GM23338 (cell line): ENCODE data around the gene MORN3. TPM values are rescaled to one million over a fixed set of nuclear protein-coding genes. Genes with fewer than 3 reads are reported as not detected.

ENCODE experiments used
- ATAC-seq: fragments of 200-7000 bp; cut with Tn5 transposase; 3 replicates; pipeline ENCODE4 v1.9.1; 2020
- DNase-seq: peaks from one replicate; pipeline ENCODE4 v3.0.0-alpha.2; 2015; ENCODE audit warnings: low spot score
- H2AFZ ChIP-seq: fragments of 200-600 bp; sonication (generic); 2 replicates; pipeline ENCODE4 v1.8.0; 2016; ENCODE audit warnings: antibody characterized with exemption, mild to moderate bottlenecking, moderate library complexity
- H3F3A ChIP-seq: fragments of 200-600 bp; sonication (generic); replicated peaks from 2 replicates; pipeline ENCODE4 v1.8.0; 2017; ENCODE audit warnings: antibody characterized with exemption, mixed run types, low read depth
- H3K27ac ChIP-seq: fragments of 200-600 bp; sonication (generic); 2 replicates; pipeline ENCODE4 v1.6.1; 2016; ENCODE audit warnings: low read depth
- H3K27me3 ChIP-seq: fragments of 200-600 bp; sonication (generic); 2 replicates; pipeline ENCODE4 v1.8.0; 2016; ENCODE audit warnings: mild to moderate bottlenecking, mixed run types, moderate library complexity; ENCODE audit not compliant: insufficient read depth
- H3K36me3 ChIP-seq: fragments of 200-600 bp; sonication (generic); 2 replicates; pipeline ENCODE4 v1.8.0; 2016; ENCODE audit warnings: mild to moderate bottlenecking; ENCODE audit not compliant: insufficient read depth
- H3K4me1 ChIP-seq: fragments of 200-600 bp; sonication (generic); 2 replicates; pipeline ENCODE4 v1.8.0; 2016; ENCODE audit warnings: mild to moderate bottlenecking, moderate library complexity; ENCODE audit not compliant: insufficient read depth
- H3K4me2 ChIP-seq: fragments of 200-600 bp; sonication (generic); 2 replicates; pipeline ENCODE4 v1.7.1; 2017; ENCODE audit warnings: mixed run types
- H3K4me3 ChIP-seq: fragments of 200-600 bp; sonication (generic); 2 replicates; pipeline ENCODE4 v1.6.1; 2016; ENCODE audit warnings: mixed run types
- H3K79me2 ChIP-seq: fragments of 200-600 bp; sonication (generic); replicated peaks from 2 replicates; pipeline ENCODE4 v1.8.0; 2017; ENCODE audit warnings: mild to moderate bottlenecking; ENCODE audit not compliant: insufficient read depth
- H3K9me2 ChIP-seq: fragments of 200-600 bp; sonication (generic); 2 replicates; pipeline ENCODE4 v1.8.0; 2017; ENCODE audit not compliant: insufficient read depth
- H4K20me1 ChIP-seq: fragments of 200-600 bp; sonication (generic); replicated peaks from 2 replicates; pipeline ENCODE4 v1.8.0; 2017; ENCODE audit warnings: mild to moderate bottlenecking; ENCODE audit not compliant: insufficient read depth
- H3K27ac Mint-ChIP-seq: 2 replicates; pipeline ENCODE4 v1.8.0; 2020; ENCODE audit warnings: inconsistent platforms, mild to moderate bottlenecking, moderate library complexity, mixed read lengths
- H3K27me3 Mint-ChIP-seq: 3 replicates; pipeline ENCODE4 v1.8.0; 2022; ENCODE audit warnings: low read depth, mild to moderate bottlenecking, moderate library complexity, mixed read lengths, inconsistent platforms; ENCODE audit not compliant: insufficient read depth, poor library complexity
- H3K36me3 Mint-ChIP-seq: 3 replicates; pipeline ENCODE4 v1.8.0; 2021; ENCODE audit warnings: low read depth, mild to moderate bottlenecking, inconsistent platforms, moderate library complexity, mixed read lengths
- H3K4me1 Mint-ChIP-seq: 3 replicates; pipeline ENCODE4 v1.8.0; 2020; ENCODE audit warnings: mild to moderate bottlenecking, inconsistent platforms, mixed read lengths
- H3K4me3 Mint-ChIP-seq: 3 replicates; pipeline ENCODE4 v1.8.0; 2021; ENCODE audit warnings: moderate library complexity, mild to moderate bottlenecking, inconsistent platforms, mixed read lengths
- H3K9me3 Mint-ChIP-seq: 3 replicates; pipeline ENCODE4 v1.8.0; 2020; ENCODE audit warnings: moderate library complexity, mild to moderate bottlenecking, inconsistent platforms, mixed read lengths
- CREB1 ChIP-seq: fragments of 250-450 bp; sonication (Bioruptor Pico); IDR thresholded peaks from 2 replicates; pipeline ENCODE4 v1.5.0; 2020; ENCODE audit warnings: low read depth, mild to moderate bottlenecking, moderate library complexity
- EZH2 ChIP-seq: fragments of 200-600 bp; sonication (generic); IDR thresholded peaks from one replicate; pipeline ENCODE4 v1.8.0; 2017; ENCODE audit warnings: antibody characterized with exemption, mild to moderate bottlenecking, low read depth; ENCODE audit not compliant: unreplicated experiment
- EZH2phosphoT487 ChIP-seq: fragments of 200-600 bp; sonication (generic); IDR thresholded peaks from one replicate; pipeline ENCODE4 v1.8.1; 2018; ENCODE audit warnings: antibody characterized with exemption; ENCODE audit not compliant: unreplicated experiment
- JUNB ChIP-seq: IDR thresholded peaks from one replicate; pipeline ENCODE4 v1.6.1; 2016; ENCODE audit warnings: antibody characterized with exemption; ENCODE audit not compliant: unreplicated experiment
- NANOG ChIP-seq: IDR thresholded peaks from 2 replicates; pipeline ENCODE4 v1.6.1; 2016; ENCODE audit warnings: antibody characterized with exemption, borderline replicate concordance
- POLR2AphosphoS5 ChIP-seq: IDR thresholded peaks from 2 replicates; pipeline ENCODE4 v1.6.1; 2016; ENCODE audit warnings: antibody characterized with exemption, low read depth
- REST ChIP-seq: IDR thresholded peaks from one replicate; pipeline ENCODE4 v1.6.1; 2018; ENCODE audit warnings: antibody characterized with exemption; ENCODE audit not compliant: unreplicated experiment
- STAT1 ChIP-seq: IDR thresholded peaks from one replicate; pipeline ENCODE4 v1.6.1; 2016; ENCODE audit warnings: antibody characterized with exemption; ENCODE audit not compliant: unreplicated experiment
- ZNF114 ChIP-seq: fragments of 250-450 bp; sonication (Bioruptor Pico); IDR thresholded peaks from 2 replicates; pipeline ENCODE4 v1.5.0; 2020; ENCODE audit warnings: mild to moderate bottlenecking, moderate library complexity
- ZNF331 ChIP-seq: fragments of 250-450 bp; sonication (Bioruptor Pico); IDR thresholded peaks from 2 replicates; pipeline ENCODE4 v1.5.0; 2020; ENCODE audit warnings: low read depth, mild to moderate bottlenecking, moderate library complexity
- ZNF462 ChIP-seq: fragments of 250-450 bp; sonication (Bioruptor Pico); IDR thresholded peaks from 2 replicates; pipeline ENCODE4 v1.5.0; 2020; ENCODE audit warnings: mild to moderate bottlenecking, moderate library complexity
- polyA plus RNA-seq: library from polyadenylated mRNA; unstranded; fragments of >200 nt; fragmentation: Nextera tagmentation; extraction: Ambion mirVana; gene quantifications from 2 replicates; pipeline ENCODE4 v1.2.1, GENCODE V29; 2016
- total RNA-seq: library from RNA; depleted of rRNA; stranded (reverse); fragments of >200 nt; shearing (Covaris generic); gene quantifications from 2 replicates; pipeline ENCODE4 v1.2.3, GENCODE V29; 2014
- TF ChIP-seq, protein P1 (sequence below): IDR thresholded peaks from 2 replicates; pipeline ENCODE4 v1.6.1; 2016; ENCODE audit warnings: antibody characterized with exemption
- TF ChIP-seq, protein P2 (sequence below), 2 experiments: fragments of 200-600 bp in 1 of 2; sonication (generic) in 1 of 2; conservative IDR thresholded peaks; 2 replicates each; pipeline versions ENCODE4 v1.5.1 to v1.6.1; 2016 to 2017; ENCODE audit warnings: antibody characterized with exemption in 2 of 2, low read depth in 2 of 2, mild to moderate bottlenecking in 2 of 2, moderate library complexity in 1 of 2

The MORN3 gene
- total and polyA plus RNA-seq, 2 experiments from 2014 or later = 0.14 to 0.36 TPM

GRCh38 chr12:121656122-121656521, 13.3 kb downstream of the MORN3 start:
- Histone ChIP-seq H3K4me1 (peaks cover 15% of the 10 kb centered on the region), H2AFZ (no peak overlapping the region), H3K27ac (no peak overlapping the region), H3K4me2 (no peak overlapping the region), H3K36me3 (no peaks in the 10 kb centered on the region), H4K20me1 (no peaks in the 10 kb centered on the region), H3K79me2 (no peaks in the 10 kb centered on the region), H3K4me3 (no peak overlapping the region), H3K9me2 (no peaks in the 10 kb centered on the region), H3F3A (peaks cover 8% of the 10 kb centered on the region), H3K27me3 (no peaks in the 10 kb centered on the region)
- H3K27ac Mint-ChIP-seq = no peak overlapping the region
- ATAC-seq (no peak), DNase-seq (no peak)
- no peak overlapping the region; the same call in 2 of the 3 replicates for H3K4me3 Mint-ChIP-seq
- H3K4me1 Mint-ChIP-seq = peaks cover 23% of the 10 kb centered on the region
- TF ChIP-seq REST = no peak
- TF ChIP-seq, protein P1, sequence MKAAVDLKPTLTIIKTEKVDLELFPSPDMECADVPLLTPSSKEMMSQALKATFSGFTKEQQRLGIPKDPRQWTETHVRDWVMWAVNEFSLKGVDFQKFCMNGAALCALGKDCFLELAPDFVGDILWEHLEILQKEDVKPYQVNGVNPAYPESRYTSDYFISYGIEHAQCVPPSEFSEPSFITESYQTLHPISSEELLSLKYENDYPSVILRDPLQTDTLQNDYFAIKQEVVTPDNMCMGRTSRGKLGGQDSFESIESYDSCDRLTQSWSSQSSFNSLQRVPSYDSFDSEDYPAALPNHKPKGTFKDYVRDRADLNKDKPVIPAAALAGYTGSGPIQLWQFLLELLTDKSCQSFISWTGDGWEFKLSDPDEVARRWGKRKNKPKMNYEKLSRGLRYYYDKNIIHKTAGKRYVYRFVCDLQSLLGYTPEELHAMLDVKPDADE = no peak
- TF ChIP-seq JUNB = no peak
- no peak for TF ChIP-seq ZNF331 (CRISPR knock-in tag)
- TF ChIP-seq ZNF114 (CRISPR knock-in tag) = no peak
- no peak for TF ChIP-seq CREB1 (CRISPR knock-in tag)
- TF ChIP-seq, protein P2, sequence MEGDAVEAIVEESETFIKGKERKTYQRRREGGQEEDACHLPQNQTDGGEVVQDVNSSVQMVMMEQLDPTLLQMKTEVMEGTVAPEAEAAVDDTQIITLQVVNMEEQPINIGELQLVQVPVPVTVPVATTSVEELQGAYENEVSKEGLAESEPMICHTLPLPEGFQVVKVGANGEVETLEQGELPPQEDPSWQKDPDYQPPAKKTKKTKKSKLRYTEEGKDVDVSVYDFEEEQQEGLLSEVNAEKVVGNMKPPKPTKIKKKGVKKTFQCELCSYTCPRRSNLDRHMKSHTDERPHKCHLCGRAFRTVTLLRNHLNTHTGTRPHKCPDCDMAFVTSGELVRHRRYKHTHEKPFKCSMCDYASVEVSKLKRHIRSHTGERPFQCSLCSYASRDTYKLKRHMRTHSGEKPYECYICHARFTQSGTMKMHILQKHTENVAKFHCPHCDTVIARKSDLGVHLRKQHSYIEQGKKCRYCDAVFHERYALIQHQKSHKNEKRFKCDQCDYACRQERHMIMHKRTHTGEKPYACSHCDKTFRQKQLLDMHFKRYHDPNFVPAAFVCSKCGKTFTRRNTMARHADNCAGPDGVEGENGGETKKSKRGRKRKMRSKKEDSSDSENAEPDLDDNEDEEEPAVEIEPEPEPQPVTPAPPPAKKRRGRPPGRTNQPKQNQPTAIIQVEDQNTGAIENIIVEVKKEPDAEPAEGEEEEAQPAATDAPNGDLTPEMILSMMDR (conservative IDR thresholded peaks at IDR 0.05; ENCODE audit: low read depth in 2 of 2) = no peak
- no peak for TF ChIP-seq POLR2AphosphoS5
- no peak for TF ChIP-seq STAT1
- TF ChIP-seq ZNF462 (CRISPR knock-in tag) = no peak
- TF ChIP-seq NANOG = no peak
- no peak for TF ChIP-seq EZH2
- no peak for TF ChIP-seq EZH2phosphoT487
- no peaks in the 10 kb centered on the region for H3K36me3 Mint-ChIP-seq
- peaks cover 17% of the 10 kb centered on the region for H3K27me3 Mint-ChIP-seq
- H3K9me3 Mint-ChIP-seq = no peaks in the 10 kb centered on the region
